OCI-LY1 (cell line): ENCODE measurements around the gene SGPP2.

Experiments
- H2AFZ ChIP-seq: fragments of 200-600 bp; sonication (generic), shearing (Covaris generic); 2 replicates; pipeline ENCODE4 v1.6.0; 2014; ENCODE audit warnings: antibody characterized with exemption, mild to moderate bottlenecking, low read length
- H3F3A ChIP-seq: fragments of 200-600 bp; sonication (generic), shearing (Covaris generic); 2 replicates; pipeline ENCODE4 v1.6.0; 2014; ENCODE audit warnings: mild to moderate bottlenecking, antibody characterized with exemption, low read length, moderate library complexity; ENCODE audit not compliant: insufficient read depth
- H3K27ac ChIP-seq: fragments of 200-600 bp; sonication (generic); 2 replicates; pipeline ENCODE4 v1.5.1; 2014; ENCODE audit warnings: low read length, mixed run types, mild to moderate bottlenecking, low read depth; ENCODE audit not compliant: poor library complexity, severe bottlenecking
- H3K27me3 ChIP-seq: fragments of 200-600 bp; sonication (generic); 2 replicates; pipeline ENCODE4 v1.6.0; 2014; ENCODE audit warnings: antibody characterized with exemption, mild to moderate bottlenecking, low read length, moderate library complexity; ENCODE audit not compliant: insufficient read depth
- H3K36me3 ChIP-seq: fragments of 200-600 bp; sonication (generic); 2 replicates; pipeline ENCODE4 v1.6.1; 2014; ENCODE audit warnings: mild to moderate bottlenecking, antibody characterized with exemption, low read length, moderate library complexity, mixed read lengths; ENCODE audit not compliant: insufficient read depth
- H3K4me1 ChIP-seq: fragments of 200-600 bp; sonication (generic); 2 replicates; pipeline ENCODE4 v1.5.1; 2014; ENCODE audit warnings: mild to moderate bottlenecking, low read length, moderate library complexity; ENCODE audit not compliant: insufficient read depth, severe bottlenecking
- H3K4me2 ChIP-seq: fragments of 200-600 bp; sonication (generic), shearing (Covaris generic); 2 replicates; pipeline ENCODE4 v1.6.1; 2014; ENCODE audit warnings: low read length
- H3K4me3 ChIP-seq: fragments of 200-600 bp; sonication (generic); 2 replicates; pipeline ENCODE4 v1.5.1; 2014; ENCODE audit warnings: low read length, low read depth, mild to moderate bottlenecking, mixed read lengths; ENCODE audit not compliant: poor library complexity, severe bottlenecking
- H3K79me2 ChIP-seq: fragments of 200-600 bp; shearing (Covaris generic); 2 replicates; pipeline ENCODE4 v1.6.1; 2016; ENCODE audit warnings: mixed run types, low read length, mixed read lengths; ENCODE audit not compliant: insufficient read depth
- H3K9ac ChIP-seq: fragments of 200-600 bp; sonication (generic), shearing (Covaris generic); 2 replicates; pipeline ENCODE4 v1.6.1; 2014; ENCODE audit warnings: mild to moderate bottlenecking, low read length, mixed read lengths
- H3K9me2 ChIP-seq: fragments of 200-600 bp; sonication (generic), shearing (Covaris generic); 2 replicates; pipeline ENCODE4 v1.6.1; 2014; ENCODE audit warnings: low read depth, mild to moderate bottlenecking, low read length, mixed read lengths
- H3K9me3 ChIP-seq: fragments of 200-600 bp; shearing (Covaris generic); 2 replicates; pipeline ENCODE4 v1.6.1; 2014; ENCODE audit warnings: low read length, mixed read lengths
- H4K20me1 ChIP-seq: fragments of 200-600 bp; sonication (generic), shearing (Covaris generic); 2 replicates; pipeline ENCODE4 v1.6.0; 2016; ENCODE audit warnings: mild to moderate bottlenecking, low read length; ENCODE audit not compliant: insufficient read depth
- CTCF ChIP-seq: fragments of 200-600 bp; sonication (generic), shearing (Covaris generic); IDR thresholded peaks from 2 replicates; pipeline ENCODE4 v1.5.1; 2017; ENCODE audit warnings: mild to moderate bottlenecking, antibody characterized with exemption, low read length, moderate library complexity, mixed read lengths
- EZH2 ChIP-seq: fragments of 200-600 bp; sonication (generic), shearing (Covaris generic); IDR thresholded peaks from 2 replicates; pipeline ENCODE4 v1.8.0; 2017; ENCODE audit warnings: borderline replicate concordance, mixed run types, mild to moderate bottlenecking, antibody characterized with exemption, low read length, moderate library complexity, mixed read lengths

SGPP2 gene

GRCh38 chr2:222572264-222572721 lies 147.9 kb downstream of the SGPP2 start:
- Histone ChIP-seq H3K27me3 (no peaks in the 10 kb centered on the region), H2AFZ (no peak overlapping the region), H3K9ac (no peak overlapping the region), H3K4me2 (no peak overlapping the region), H3K4me1 (no peaks in the 10 kb centered on the region), H3K36me3 (peaks cover 82% of the 10 kb centered on the region), H3K9me2 (no peaks in the 10 kb centered on the region), H3F3A (no peaks in the 10 kb centered on the region), H3K4me3 (no peak overlapping the region), H3K27ac (no peak overlapping the region), H3K79me2 (no peaks in the 10 kb centered on the region), H3K9me3 (no peaks in the 10 kb centered on the region), H4K20me1 (no peaks in the 10 kb centered on the region)
- no peak for TF ChIP-seq EZH2
- TF ChIP-seq CTCF: no peak

- Histone ChIP-seq H3K4me2 (no peak overlapping the region), H3K36me3 (peaks cover 77% of the 10 kb centered on the region), H3K9me3 (no peaks in the 10 kb centered on the region), H3K27me3 (no peaks in the 10 kb centered on the region), H3F3A (no peaks in the 10 kb centered on the region), H4K20me1 (no peaks in the 10 kb centered on the region), H3K9ac (no peak overlapping the region), H3K27ac (no peak overlapping the region), H2AFZ (no peak overlapping the region), H3K4me1 (no peaks in the 10 kb centered on the region), H3K4me3 (no peak overlapping the region), H3K9me2 (no peaks in the 10 kb centered on the region), H3K79me2 (no peaks in the 10 kb centered on the region)
- no peak for TF ChIP-seq CTCF
- TF ChIP-seq EZH2: no peak
Measured at GRCh38 chr2:222572751-222573174, 148.4 kb downstream of the SGPP2 start.

GRCh38 chr2:222575618-222576017 lies 151.3 kb downstream of the SGPP2 start:
- no peak overlapping the region for H3K27ac ChIP-seq
- no peak overlapping the region for H3K9ac ChIP-seq
- no peaks in the 10 kb centered on the region for H3K79me2 ChIP-seq
- no peak overlapping the region for H3K4me2 ChIP-seq
- H3K9me3 ChIP-seq: no peaks in the 10 kb centered on the region
- H3F3A ChIP-seq: no peaks in the 10 kb centered on the region
- H3K36me3 ChIP-seq: peaks cover 58% of the 10 kb centered on the region
- H2AFZ ChIP-seq: no peak overlapping the region
- H3K4me1 ChIP-seq: no peaks in the 10 kb centered on the region
- no peak overlapping the region for H3K4me3 ChIP-seq
- H4K20me1 ChIP-seq: no peaks in the 10 kb centered on the region
- H3K9me2 ChIP-seq: no peaks in the 10 kb centered on the region
- H3K27me3 ChIP-seq: no peaks in the 10 kb centered on the region
- TF ChIP-seq CTCF: no peak
- no peak for TF ChIP-seq EZH2
